ENCODE results near the gene IL7R.

Gene IL7R

DNA sequence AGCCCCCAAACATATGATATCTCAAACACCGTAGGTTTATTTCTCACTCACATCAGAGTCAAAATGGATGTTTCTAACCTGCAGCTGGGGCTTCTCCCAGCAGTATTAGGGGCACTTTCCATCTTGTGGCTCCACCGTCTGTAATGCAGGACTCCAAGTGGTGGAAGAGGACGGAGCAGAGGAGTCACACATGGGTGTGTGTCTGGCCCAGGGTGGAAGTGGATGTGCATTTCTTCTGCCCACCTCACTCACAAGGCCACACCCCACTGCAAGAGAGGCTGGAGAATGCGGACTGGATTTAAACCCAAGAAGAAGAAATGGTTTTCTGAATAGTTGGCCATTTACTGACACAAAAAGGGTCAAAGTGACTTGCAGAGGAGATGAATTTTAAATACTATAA lies 13.9 kb downstream of the IL7R start:
- Histone ChIP-seq H3K27ac (no peak overlapping the region), H3K27me3 (ENCODE audit: insufficient read depth, low read depth, severe bottlenecking) (peaks cover 74% of the 10 kb centered on the region), H3K9me3 (ENCODE audit: severe bottlenecking) (no peaks in the 10 kb centered on the region), H3K36me3 (no peaks in the 10 kb centered on the region), H3K4me3 (ENCODE audit: low read depth, low read length) (no peak overlapping the region)
- DNase-seq, result no peak
- TF ChIP-seq, protein P1, sequence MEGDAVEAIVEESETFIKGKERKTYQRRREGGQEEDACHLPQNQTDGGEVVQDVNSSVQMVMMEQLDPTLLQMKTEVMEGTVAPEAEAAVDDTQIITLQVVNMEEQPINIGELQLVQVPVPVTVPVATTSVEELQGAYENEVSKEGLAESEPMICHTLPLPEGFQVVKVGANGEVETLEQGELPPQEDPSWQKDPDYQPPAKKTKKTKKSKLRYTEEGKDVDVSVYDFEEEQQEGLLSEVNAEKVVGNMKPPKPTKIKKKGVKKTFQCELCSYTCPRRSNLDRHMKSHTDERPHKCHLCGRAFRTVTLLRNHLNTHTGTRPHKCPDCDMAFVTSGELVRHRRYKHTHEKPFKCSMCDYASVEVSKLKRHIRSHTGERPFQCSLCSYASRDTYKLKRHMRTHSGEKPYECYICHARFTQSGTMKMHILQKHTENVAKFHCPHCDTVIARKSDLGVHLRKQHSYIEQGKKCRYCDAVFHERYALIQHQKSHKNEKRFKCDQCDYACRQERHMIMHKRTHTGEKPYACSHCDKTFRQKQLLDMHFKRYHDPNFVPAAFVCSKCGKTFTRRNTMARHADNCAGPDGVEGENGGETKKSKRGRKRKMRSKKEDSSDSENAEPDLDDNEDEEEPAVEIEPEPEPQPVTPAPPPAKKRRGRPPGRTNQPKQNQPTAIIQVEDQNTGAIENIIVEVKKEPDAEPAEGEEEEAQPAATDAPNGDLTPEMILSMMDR (IDR thresholded peaks at IDR 0.05; ENCODE audit: low read depth, low read length), result no peak

DNA sequence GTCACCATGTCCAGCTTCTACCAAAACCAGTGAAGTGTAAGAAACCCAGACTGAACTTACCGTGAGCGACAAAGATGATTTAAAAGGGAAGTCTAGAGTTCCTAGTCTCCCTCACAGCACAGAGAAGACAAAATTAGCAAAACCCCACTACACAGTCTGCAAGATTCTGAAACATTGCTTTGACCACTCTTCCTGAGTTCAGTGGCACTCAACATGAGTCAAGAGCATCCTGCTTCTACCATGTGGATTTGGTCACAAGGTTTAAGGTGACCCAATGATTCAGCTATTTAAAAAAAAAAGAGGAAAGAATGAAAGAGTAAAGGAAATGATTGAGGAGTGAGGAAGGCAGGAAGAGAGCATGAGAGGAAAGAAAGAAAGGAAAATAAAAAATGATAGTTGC lies 19.8 kb downstream of the IL7R start:
- no peaks in the 10 kb centered on the region for H3K36me3 ChIP-seq
- peaks cover 83% of the 10 kb centered on the region for H3K27me3 ChIP-seq (ENCODE audit: insufficient read depth, low read depth, severe bottlenecking)
- H3K9me3 ChIP-seq (ENCODE audit: severe bottlenecking), result no peaks in the 10 kb centered on the region
- DNase-seq, result no peak
- TF ChIP-seq, protein P1 (IDR thresholded peaks at IDR 0.05; ENCODE audit: low read depth, low read length), result no peak
- H3K27ac ChIP-seq, result no peak overlapping the region
- no peak overlapping the region for H3K4me3 ChIP-seq (ENCODE audit: low read depth, low read length)

DNA sequence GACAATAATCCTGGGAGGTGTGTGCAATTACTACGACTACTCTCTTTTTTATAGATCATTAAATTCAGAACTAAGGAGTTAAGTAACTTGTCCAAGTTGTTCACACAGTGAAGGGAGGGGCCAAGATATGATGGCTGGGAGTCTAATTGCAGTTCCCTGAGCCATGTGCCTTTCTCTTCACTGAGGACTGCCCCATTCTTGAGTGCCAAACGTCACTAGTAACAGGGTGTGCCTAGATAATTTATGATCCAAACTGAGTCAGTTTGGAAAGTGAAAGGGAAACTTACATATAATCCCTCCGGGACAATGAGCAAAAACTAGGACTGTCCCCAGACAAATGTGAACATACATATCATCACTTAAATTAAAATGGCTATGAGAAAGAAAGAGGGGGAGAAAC lies 20.2 kb downstream of the IL7R start:
- DNase-seq, result no peak
- Histone ChIP-seq H3K4me3 (ENCODE audit: low read depth, low read length) (no peak overlapping the region), H3K9me3 (ENCODE audit: severe bottlenecking) (no peaks in the 10 kb centered on the region), H3K36me3 (no peaks in the 10 kb centered on the region), H3K27ac (no peak overlapping the region), H3K27me3 (ENCODE audit: insufficient read depth, low read depth, severe bottlenecking) (peaks cover 83% of the 10 kb centered on the region)
- TF ChIP-seq, protein P1 (IDR thresholded peaks at IDR 0.05; ENCODE audit: low read depth, low read length), result no peak

DNA sequence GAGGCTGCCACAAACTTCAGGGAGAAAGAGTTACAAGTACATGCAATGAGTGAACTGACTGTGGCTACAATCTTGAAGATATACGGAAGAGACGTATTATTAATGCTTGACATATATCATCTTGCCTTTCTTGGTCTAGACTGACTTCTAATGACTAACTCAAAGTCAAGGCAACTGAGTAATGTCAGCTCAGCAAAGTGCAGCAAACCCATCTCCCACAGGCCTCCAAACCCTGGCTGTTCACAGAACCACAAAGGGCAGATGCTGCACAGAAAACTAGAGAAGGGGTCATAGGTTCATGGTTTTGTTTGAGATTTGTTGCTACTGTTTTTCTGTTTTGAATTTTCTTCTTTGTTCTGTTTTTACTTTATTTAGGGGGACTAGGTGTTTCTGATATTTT lies 21.0 kb downstream of the IL7R start:
- Histone ChIP-seq H3K4me3 (ENCODE audit: low read depth, low read length) (no peak overlapping the region), H3K27ac (no peak overlapping the region), H3K27me3 (ENCODE audit: insufficient read depth, low read depth, severe bottlenecking) (peaks cover 84% of the 10 kb centered on the region), H3K36me3 (no peaks in the 10 kb centered on the region), H3K9me3 (ENCODE audit: severe bottlenecking) (no peaks in the 10 kb centered on the region)
- DNase-seq, result no peak
- TF ChIP-seq, protein P1 (IDR thresholded peaks at IDR 0.05; ENCODE audit: low read depth, low read length), result no peak

DNA sequence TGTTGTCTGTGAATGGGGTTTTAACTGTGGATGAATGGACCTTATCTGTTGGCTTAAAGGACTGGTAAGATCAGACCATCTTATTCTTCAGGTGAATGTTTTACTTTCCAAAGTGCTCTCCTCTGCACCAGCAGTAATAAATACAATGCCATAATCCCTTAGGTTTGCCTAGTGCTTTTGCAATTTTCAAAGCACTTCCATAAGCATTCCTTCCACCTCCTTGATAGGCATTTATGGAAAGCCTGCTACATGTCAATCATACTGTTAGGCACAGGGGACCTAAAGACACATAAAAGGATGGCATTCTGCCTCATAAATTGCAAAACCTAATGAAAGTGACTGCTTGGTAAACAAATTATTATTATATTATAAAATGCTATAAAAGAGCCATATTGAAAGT lies 21.4 kb downstream of the IL7R start:
- Histone ChIP-seq H3K27me3 (ENCODE audit: insufficient read depth, low read depth, severe bottlenecking) (peaks cover 84% of the 10 kb centered on the region), H3K27ac (no peak overlapping the region), H3K36me3 (no peaks in the 10 kb centered on the region), H3K9me3 (ENCODE audit: severe bottlenecking) (no peaks in the 10 kb centered on the region), H3K4me3 (ENCODE audit: low read depth, low read length) (no peak overlapping the region)
- DNase-seq, result no peak
- TF ChIP-seq, protein P1 (IDR thresholded peaks at IDR 0.05; ENCODE audit: low read depth, low read length), result no peak

DNA sequence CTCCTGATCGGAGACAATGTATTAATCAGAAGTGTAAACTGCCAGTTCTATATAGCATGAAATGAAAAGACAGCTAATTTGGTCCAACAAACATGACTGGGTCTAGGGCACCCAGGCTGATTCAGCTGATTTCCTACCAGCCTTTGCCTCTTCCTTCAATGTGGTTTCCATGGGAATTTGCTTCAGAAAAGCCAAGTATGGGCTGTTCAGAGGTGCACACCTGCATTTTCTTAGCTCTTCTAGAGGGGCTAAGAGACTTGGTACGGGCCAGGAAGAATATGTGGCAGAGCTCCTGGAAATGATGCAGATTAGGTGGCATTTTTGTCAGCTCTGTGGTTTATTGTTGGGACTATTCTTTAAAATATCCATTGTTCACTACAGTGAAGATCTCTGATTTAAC lies 22.4 kb downstream of the IL7R start:
- H3K4me3 ChIP-seq (ENCODE audit: low read depth, low read length), result no peak overlapping the region
- no peaks in the 10 kb centered on the region for H3K9me3 ChIP-seq (ENCODE audit: severe bottlenecking)
- no peak for DNase-seq
- TF ChIP-seq, protein P1 (IDR thresholded peaks at IDR 0.05; ENCODE audit: low read depth, low read length), result no peak
- H3K27ac ChIP-seq, result no peak overlapping the region
- H3K27me3 ChIP-seq (ENCODE audit: insufficient read depth, low read depth, severe bottlenecking), result peaks cover 83% of the 10 kb centered on the region
- H3K36me3 ChIP-seq, result no peaks in the 10 kb centered on the region
